Mesodermal cell (in vitro differentiated cells): Measurements from ENCODE around the gene CRACR2B. TPM values are rescaled to one million over a fixed set of nuclear protein-coding genes. Genes with fewer than 3 reads are reported as not detected.

Experiments
- H3K27ac ChIP-seq: 2 replicates; pipeline ENCODE4 v1.7.0; 2013; ENCODE audit warnings: mild to moderate bottlenecking, low read depth, low read length, moderate library complexity; ENCODE audit not compliant: severe bottlenecking
- H3K36me3 ChIP-seq: 2 replicates; pipeline ENCODE4 v1.7.1; 2013; ENCODE audit warnings: mild to moderate bottlenecking, low read length, moderate library complexity; ENCODE audit not compliant: control insufficient read depth, insufficient read depth
- H3K4me1 ChIP-seq: one replicate; pipeline ENCODE4 v1.7.1; 2013; ENCODE audit warnings: mild to moderate bottlenecking, low read length; ENCODE audit not compliant: insufficient read depth, control insufficient read depth, poor library complexity, severe bottlenecking
- H3K4me3 ChIP-seq: 2 replicates; pipeline ENCODE4 v1.7.0; 2013; ENCODE audit warnings: low read length, control low read depth, mild to moderate bottlenecking; ENCODE audit not compliant: insufficient read depth, poor library complexity, severe bottlenecking; ENCODE audit errors: extremely low read depth
- H3K9me3 ChIP-seq: 2 replicates; pipeline ENCODE4 v1.7.1; 2013; ENCODE audit warnings: mild to moderate bottlenecking, low read length, moderate library complexity; ENCODE audit not compliant: control insufficient read depth
- WGBS, 2 experiments: methylation state at CpG; one replicate each; pipeline ENCODE4 v1.1.5; 2013; ENCODE audit warnings: missing lambda C conversion rate in 2 of 2; ENCODE audit not compliant: insufficient coverage in 2 of 2; 5-methylcytosine and 5-hydroxymethylcytosine counted together
- polyA plus RNA-seq, 2 experiments: library from polyadenylated mRNA; stranded (reverse); fragments of 50-300 nt; gene quantifications; one replicate each; pipeline ENCODE4 v1.2.3, GENCODE V29; 2013

The CRACR2B gene
- polyA plus RNA-seq (2013, experiment 1 of 2), result 7.6 TPM
- 4.8 TPM for polyA plus RNA-seq (2013, experiment 2 of 2)

- peaks cover 43% of the 10 kb centered on the region for H3K4me1 ChIP-seq
- H3K27ac ChIP-seq, result peak within 1 kb of the TSS; percentile 36
- 48 to 53% methylated on average over 5 of the region's 5 CpGs for WGBS, 2 experiments
- H3K36me3 ChIP-seq, result peaks cover 13% of the 10 kb centered on the region
- H3K9me3 ChIP-seq, result no peaks in the 10 kb centered on the region
- H3K4me3 ChIP-seq, result peak within 1 kb of the TSS; percentile 28
Observed at GRCh38 chr11:827897-828192, at the start of gene CRACR2B. TSS of gene CRACR2B (plus strand) at chr11:827919. CDS start at chr11:828608, 689 bp downstream.

- Histone ChIP-seq H3K36me3 (peaks cover 22% of the 10 kb centered on the region), H3K4me3 (no peak overlapping the region), H3K27ac (no peak overlapping the region), H3K9me3 (no peaks in the 10 kb centered on the region), H3K4me1 (peaks cover 13% of the 10 kb centered on the region)
- 95% methylated on average over 18 of the region's 23 CpGs for WGBS, 2 experiments
Observed at GRCh38 chr11:778976-779954, 48.5 kb upstream of the CRACR2B start.

GRCh38 chr11:779955-780532 lies 47.7 kb upstream of the CRACR2B start:
- H3K4me3 ChIP-seq, result no peak overlapping the region
- H3K9me3 ChIP-seq, result no peaks in the 10 kb centered on the region
- peaks cover 10% of the 10 kb centered on the region for H3K4me1 ChIP-seq
- 97 to 98% methylated on average over 14 to 16 of the region's 16 CpGs for WGBS, 2 experiments
- no peak overlapping the region for H3K27ac ChIP-seq
- peaks cover 17% of the 10 kb centered on the region for H3K36me3 ChIP-seq

- Histone ChIP-seq H3K4me1 (peaks cover 4% of the 10 kb centered on the region), H3K27ac (no peak overlapping the region), H3K9me3 (no peaks in the 10 kb centered on the region), H3K4me3 (no peak overlapping the region), H3K36me3 (peaks cover 14% of the 10 kb centered on the region)
- WGBS, 2 experiments, result 82 to 86% methylated on average over 25 to 27 of the region's 36 CpGs
Observed at GRCh38 chr11:782264-783174, 45.2 kb upstream of the CRACR2B start.

- peaks cover 14% of the 10 kb centered on the region for H3K36me3 ChIP-seq
- H3K27ac ChIP-seq, result peak overlapping the region; percentile 19
- WGBS, 2 experiments, result 13 to 16% methylated on average over 16 to 20 of the region's 24 CpGs
- H3K4me1 ChIP-seq, result peaks cover 4% of the 10 kb centered on the region
- no peak overlapping the region for H3K4me3 ChIP-seq
- H3K9me3 ChIP-seq, result no peaks in the 10 kb centered on the region
Observed at GRCh38 chr11:783581-784015, 44.1 kb upstream of the CRACR2B start.

GRCh38 chr11:786235-787083 lies 41.3 kb upstream of the CRACR2B start:
- Histone ChIP-seq H3K4me3 (no peak overlapping the region), H3K36me3 (no peaks in the 10 kb centered on the region), H3K4me1 (peaks cover 9% of the 10 kb centered on the region), H3K27ac (no peak overlapping the region), H3K9me3 (no peaks in the 10 kb centered on the region)
- WGBS, 2 experiments, result 85 to 90% methylated on average over 19 to 20 of the region's 24 CpGs

GRCh38 chr11:787084-787675 lies 40.5 kb upstream of the CRACR2B start:
- H3K9me3 ChIP-seq, result no peaks in the 10 kb centered on the region
- WGBS, 2 experiments, result 94 to 96% methylated on average over 19 to 22 of the region's 24 CpGs
- peaks cover 9% of the 10 kb centered on the region for H3K4me1 ChIP-seq
- H3K27ac ChIP-seq, result no peak overlapping the region
- no peak overlapping the region for H3K4me3 ChIP-seq
- peaks cover 5% of the 10 kb centered on the region for H3K36me3 ChIP-seq

GRCh38 chr11:788009-788640 lies 39.6 kb upstream of the CRACR2B start:
- Histone ChIP-seq H3K27ac (no peak overlapping the region), H3K36me3 (peaks cover 11% of the 10 kb centered on the region), H3K4me3 (no peak overlapping the region), H3K9me3 (no peaks in the 10 kb centered on the region), H3K4me1 (peaks cover 9% of the 10 kb centered on the region)
- 87 to 94% methylated on average over 19 to 26 of the region's 28 CpGs for WGBS, 2 experiments
